GM18502 (cell line): ENCODE results near the gene LAMTOR4.
A peak's percentile ranks its signal among the peaks of the same experiment; 100 is the strongest.

ENCODE experiments used
- ATAC-seq: cut with Tn5 transposase; IDR thresholded peaks from one replicate; pipeline ENCODE4 v1.9.1; 2021; ENCODE audit warnings: mild to moderate bottlenecking; ENCODE audit not compliant: unreplicated experiment, poor library complexity

The LAMTOR4 gene

DNA sequence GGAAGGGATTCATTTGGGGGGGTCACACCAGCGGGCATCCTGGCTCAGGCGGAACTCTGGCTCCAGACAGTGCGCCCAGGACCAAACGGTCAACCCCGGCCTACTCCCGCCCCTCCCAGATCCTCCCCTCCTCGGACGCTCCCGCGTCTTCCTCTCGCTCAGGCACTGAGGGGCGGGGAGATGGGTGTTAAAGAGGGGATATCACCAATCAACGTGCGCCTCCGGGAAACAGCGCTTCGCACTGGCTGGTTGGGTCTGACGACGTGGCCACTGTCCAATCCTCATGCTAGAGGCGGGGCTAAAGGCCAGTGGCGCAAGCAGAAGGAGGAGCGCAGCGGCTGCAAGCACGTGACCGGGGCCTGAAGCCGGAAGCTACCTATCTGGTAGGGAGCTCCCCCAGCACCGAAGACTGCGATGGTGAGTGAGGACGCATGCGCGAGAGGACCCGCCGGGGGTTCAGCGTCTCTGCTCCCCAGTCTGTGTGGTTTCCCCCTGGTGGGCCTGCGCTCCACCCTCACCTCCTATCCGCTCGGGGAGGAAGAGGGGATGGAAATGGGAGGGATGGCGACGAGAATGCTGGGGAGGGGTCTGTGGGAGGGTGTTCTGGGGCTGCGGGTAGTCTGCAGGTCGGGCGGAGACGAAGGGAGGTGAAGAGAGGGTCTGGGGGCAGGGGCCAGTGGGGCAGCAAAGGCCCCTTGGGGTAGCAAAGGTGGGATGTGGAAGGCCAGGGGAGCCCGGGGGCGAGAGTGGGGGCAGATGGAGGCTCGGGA, at the start of gene LAMTOR4:
Gene LAMTOR4, plus strand, starts transcription at position 360 of the 770 bp plus-strand sequence. Its CDS starts 55 bp downstream, at position 415.
- peak; percentile 94 for ATAC-seq

DNA sequence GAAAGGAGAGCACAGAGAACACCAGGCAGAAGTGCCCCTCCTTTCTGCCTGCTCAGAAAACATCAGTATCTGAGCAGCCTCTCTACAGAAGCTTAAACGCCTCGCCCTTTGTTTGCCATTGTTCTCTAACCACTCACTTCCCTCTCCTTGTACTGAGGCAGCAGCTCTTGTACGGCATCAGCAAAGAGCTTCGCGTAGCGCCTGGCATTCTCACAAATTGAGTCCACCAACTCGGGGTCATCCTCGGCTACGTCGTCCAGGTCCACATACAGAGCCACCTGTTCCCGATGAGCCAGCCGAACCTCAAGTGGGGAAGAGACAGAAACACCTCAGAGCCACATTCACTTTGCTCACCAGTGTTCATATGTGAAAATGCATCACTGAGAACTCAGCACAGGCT, 49.3 kb upstream of the LAMTOR4 start:
- no peak for ATAC-seq

DNA sequence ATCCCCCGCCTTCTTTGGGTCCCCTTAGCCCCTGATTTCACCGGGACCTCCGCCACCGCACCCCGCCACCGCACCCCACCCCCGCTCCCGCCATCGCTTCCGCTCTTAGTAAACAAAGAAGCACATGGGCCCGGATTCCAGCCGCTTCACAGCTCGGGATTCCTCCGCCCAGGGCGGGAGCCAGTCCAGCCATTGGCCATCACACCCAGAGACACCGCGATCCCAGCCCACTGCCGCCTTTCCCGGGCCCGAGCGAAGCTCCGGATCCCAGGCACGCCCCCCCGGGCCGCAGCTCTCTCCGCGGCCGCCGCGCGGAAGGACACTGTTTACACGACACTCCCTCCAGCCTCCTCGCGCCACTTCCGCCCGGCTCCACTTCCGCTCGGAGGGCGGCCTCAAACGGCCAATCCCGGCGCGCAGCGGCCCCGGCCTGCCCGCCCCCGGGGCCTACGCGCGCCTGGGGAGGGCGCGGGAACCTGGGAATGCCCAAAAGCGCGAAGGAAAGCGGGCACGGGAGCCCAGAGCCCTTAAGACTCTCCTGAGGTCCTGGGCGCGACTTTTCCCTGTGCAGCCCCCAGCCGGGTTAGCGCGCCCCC, 48.2 kb upstream of the LAMTOR4 start:
- ATAC-seq, result peak; percentile 61

DNA sequence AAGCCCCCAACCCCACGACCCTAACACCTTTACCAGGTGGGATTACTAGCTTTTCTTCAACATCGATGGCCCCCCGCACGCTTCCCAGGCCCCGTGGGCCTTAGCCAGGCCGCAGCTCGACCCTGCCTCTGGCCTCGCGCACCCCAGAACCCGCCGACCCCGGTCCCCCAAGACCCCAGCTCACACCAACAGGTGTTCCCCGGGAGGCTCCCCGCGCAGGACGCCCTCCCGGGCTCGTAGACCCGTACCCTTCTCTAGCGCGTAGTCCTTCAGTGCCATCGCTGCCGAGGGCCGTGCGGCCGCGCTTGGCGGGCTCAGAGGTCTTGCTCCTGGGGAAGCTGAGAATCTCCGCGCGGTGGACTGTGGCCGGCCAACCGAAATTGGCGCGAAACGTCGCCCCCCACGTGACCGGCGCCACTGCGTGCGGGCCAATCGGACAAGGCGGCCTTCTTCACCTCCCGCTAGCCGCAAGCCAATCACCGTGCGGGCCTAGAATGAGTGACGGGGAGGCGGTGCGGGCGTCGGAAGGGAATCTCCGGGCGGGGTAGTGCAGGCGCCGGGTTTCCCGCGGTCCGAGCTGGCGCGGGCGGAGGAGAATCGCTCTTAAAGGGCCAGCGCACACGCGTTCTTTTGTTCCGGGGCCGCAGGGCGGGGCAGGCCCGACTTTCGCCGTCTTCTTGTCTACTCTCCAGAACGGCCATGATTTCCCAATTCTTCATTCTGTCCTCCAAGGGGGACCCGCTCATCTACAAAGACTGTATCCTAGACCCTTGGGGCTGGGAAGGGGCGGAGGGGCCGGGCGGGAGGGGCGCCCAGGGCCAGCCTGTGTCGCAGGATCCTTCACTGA, 47.5 kb upstream of the LAMTOR4 start, which contains the start of the genes AP4M1 and MCM7:
Gene AP4M1, plus strand, starts transcription at position 628 of the 847 bp plus-strand sequence. Its CDS starts 72 bp downstream, at position 700.
Gene MCM7, minus strand, starts transcription at position 382 of the 847 bp plus-strand sequence. Its CDS starts 103 bp downstream, at position 279.
- peak; percentile 81 for ATAC-seq

DNA sequence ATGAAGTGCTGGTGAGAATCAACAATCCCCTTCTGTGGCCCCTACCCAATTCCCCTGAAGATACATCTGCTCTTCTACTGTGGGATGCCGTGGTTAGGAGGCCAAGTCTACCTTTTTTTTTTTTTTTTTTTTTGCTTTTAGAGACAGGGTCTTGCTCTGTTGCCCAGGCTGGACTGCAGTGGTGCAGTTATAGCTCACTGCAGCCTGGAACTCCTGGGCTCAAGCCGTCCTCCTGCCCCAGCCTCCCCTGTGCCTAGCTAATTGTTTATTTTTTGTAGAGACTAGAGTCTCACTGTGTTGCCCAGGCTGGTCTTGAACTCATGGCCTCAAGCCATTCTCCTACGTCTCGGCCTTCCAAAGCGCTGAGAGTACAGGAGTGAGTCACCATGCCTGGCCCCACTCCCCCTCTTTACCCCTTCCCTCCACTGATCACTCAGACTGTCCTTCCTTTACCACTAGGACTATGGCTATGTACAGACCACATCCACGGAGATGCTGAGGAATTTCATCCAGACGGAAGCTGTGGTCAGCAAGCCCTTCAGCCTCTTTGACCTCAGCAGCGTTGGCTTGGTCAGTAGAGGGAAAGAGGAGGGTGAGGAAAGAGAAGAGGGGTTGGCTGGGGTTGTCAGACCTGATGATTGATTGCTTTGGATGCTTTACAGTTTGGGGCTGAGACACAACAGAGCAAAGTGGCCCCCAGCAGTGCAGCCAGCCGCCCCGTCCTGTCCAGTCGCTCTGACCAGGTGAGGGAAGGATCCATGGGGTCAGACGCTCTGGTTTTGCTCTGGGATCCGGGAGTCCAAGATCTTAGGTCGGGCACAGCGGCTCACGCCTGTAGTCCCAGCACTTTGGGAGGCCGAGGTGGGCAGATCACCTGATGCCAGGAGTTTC, 45.5 kb upstream of the LAMTOR4 start:
- no peak for ATAC-seq

DNA sequence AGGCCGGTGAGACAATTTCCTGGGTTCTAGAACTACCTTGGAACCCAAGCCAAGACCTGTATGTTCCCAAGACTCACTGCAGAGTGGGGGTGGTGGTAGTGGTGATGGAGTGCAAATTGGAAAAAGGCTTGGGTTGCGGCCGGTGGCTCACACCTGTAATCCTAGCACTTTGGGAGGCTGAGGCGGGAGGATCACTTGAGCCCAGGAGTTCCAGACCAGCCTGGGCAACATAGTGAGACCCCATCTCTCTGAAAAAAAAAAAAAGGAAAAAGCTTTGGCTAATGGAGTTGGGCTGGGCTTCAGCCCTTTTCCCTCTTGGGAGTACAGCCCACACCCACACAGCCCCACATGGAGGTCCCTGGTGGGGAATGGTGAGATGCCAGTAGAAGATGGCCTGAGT, 43.2 kb upstream of the LAMTOR4 start:
- no peak for ATAC-seq

DNA sequence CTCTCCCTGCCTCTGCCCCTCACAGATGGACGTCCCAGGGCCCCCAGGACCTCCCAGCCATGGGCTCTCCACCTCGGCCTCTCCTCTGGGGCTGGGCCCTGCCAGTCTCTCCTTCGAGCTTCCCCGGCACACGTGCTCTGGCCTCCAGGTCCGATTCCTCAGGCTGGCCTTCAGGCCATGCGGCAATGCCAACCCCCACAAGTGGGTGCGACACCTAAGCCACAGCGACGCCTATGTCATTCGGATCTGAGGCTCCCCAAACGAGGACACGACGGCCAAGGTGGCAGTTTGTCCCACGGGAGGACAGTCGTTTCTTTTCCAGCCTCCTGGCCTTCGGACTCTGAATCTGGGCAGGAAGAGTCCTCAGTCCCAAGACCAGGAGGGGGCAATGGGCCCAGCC, 42.1 kb upstream of the LAMTOR4 start:
- ATAC-seq, result no peak

DNA sequence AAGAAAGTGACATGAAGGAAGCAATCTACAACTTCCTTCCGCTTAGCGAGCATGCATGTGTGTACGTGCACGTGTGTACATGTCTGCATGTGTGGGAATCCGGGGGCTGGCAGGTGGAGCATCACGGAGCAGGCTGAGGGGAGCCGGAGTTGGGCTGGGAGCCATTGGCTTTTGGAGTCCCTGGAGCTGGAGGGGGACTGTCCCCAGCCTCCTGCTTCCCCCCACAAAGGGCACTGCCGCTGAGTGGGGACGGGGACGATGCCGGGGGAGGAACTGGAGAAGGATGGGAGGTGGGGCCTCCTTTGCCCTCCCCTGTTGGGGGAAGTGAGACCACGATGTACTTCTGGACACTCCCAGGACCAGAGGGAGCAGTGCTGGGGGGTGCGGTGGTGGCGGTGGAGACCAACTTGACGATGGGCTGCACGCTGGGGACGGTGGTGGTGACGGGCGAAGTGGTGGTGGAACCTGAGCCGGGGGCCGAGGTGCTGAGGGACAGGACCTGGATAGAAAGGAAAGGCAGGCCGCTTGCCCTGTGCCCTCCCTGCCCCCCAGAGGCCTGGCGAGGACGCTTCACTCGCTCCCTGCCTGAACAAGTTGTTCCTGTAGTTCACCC, 41.5 kb upstream of the LAMTOR4 start:
- no peak for ATAC-seq

DNA sequence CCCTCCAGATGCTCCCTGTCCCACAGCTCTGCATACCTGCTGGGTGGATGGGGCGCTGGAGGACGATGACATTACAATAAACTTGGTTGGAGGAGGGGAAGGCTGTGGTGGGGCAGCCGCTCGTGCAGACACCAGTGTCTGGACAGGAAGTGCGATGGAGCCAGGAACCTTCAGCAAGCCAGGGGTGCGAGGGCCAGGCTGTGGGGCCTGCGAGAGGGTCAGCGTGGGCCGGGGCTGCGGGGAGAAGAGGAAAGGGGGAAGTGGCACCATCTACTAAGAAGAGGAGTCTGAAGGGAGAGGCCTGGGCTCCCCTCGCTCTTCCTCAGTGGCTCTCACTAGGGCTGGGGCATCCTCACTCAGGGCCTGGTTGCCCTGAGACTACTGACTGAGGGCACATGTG, 40.8 kb upstream of the LAMTOR4 start:
- no peak for ATAC-seq

DNA sequence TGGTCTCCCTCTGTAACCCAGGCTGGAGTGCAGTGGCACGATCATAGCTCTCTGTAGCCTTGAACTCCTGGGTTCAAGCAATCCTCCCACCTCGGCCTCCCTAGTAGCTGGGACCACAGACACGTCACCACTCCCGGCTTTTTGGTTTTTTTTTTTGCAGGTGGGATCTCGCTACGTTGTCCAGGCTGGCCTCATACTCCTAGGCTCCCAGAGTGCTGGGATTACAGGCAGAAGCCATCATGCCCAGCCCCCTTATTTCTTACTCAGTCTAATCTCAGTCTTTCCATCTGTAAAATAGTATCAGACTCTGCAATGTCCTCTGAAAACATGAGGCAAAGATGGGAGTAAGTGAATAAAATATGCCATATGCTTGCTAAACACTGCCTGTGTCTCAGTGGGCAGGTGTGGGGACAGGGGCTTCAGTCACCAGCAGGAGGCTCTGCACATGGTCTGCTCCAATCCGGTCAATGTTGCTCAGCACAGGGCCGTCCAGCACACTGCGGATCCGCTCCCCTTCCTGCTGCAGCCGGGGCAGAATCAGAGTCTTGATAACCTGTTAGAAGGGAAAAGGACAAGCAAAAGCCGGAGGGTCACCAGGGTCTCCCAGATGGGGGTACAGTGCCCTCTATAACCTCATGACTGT, 39.1 kb upstream of the LAMTOR4 start:
- ATAC-seq, result no peak

DNA sequence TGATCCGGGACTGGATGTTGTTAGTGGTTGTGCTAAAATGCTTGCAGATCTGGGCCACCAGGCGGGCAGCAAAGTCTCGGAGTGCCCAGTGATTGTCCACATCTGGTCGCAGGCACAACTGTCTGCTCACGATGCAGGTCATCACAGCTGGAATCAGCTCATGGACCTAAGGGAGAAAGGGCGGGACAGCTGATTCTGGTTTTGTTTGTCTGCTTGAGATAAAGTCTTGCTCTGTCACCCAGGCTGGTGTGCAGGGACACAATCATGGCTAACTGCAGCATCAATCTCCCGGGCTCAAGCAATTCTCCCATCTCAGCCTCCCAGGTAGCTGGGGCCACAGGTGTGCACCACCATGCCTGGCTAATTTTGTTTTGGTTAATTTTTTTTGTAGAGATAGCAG, 37.6 kb upstream of the LAMTOR4 start:
- ATAC-seq, result no peak

DNA sequence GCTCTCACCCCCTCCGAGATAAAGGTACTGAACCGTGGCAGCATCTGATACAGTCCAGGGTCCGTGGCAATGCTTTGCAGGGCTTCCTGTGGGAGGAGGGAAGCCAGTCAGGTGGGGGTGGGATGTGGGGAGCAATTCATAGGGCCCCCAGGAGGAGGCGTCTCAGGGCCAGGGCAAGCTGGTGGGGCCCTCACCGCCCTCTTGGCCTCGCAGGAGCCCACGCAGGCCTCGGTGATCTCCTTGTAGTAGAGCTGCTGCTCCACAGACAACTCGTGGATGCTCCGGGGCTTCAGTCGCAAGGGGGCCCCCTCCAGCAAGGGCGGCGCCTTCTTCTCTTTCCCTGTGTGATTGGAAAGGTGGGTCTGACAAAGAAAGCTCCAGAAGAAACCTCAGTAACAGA, 36.8 kb upstream of the LAMTOR4 start:
- no peak for ATAC-seq

DNA sequence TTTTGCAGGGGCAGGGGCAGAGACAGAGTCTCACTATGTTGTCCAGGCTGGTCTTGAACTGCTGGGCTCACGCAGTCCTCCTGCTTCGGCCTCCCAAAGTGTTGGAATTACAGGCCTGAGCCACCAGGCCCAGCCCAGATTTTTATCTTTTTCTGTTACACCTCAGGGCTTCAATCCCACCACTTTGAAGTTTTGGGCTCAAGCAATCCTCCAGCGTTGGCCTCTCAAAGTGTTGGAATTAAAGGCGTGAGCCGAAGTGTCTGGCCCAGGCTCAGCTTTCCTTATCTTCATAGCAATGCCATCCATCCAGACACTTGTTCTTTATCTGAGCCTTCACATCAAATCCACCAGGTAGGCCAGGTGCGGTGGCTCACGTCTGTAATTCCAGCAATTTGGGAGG, 33.7 kb upstream of the LAMTOR4 start:
- no peak for ATAC-seq

DNA sequence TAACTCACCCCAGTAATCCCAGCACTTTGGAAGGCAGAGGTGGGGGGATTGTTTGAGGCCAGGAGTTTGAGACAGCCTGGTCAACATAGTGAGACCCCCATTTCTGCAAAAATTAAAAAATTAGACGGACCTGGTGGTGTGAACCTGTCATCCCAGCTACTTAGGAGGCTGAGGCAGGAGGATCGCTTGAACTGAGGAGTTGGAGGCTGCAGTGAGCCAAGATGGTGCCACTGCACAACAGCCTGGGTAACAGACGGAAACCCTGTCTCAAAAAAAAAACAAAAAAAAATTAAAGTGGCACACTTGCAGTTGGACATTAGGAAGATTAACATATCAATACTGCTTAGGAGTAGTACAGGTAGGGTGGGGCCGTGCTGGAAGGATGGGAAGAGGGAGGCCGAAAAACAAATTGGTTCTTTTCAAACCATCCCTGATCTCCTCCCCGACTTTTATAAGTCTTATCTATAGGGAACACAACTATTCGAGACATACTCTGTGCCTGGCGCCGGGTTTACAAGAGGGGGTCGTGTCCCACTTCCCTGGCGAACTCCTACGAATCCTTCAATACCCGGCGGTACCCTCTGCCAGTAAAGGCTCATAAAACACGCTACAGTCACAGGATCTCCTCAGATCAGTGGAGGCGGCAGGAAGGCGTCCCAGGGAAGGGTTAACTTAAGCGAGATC, 30.2 kb upstream of the LAMTOR4 start:
- no peak for ATAC-seq

DNA sequence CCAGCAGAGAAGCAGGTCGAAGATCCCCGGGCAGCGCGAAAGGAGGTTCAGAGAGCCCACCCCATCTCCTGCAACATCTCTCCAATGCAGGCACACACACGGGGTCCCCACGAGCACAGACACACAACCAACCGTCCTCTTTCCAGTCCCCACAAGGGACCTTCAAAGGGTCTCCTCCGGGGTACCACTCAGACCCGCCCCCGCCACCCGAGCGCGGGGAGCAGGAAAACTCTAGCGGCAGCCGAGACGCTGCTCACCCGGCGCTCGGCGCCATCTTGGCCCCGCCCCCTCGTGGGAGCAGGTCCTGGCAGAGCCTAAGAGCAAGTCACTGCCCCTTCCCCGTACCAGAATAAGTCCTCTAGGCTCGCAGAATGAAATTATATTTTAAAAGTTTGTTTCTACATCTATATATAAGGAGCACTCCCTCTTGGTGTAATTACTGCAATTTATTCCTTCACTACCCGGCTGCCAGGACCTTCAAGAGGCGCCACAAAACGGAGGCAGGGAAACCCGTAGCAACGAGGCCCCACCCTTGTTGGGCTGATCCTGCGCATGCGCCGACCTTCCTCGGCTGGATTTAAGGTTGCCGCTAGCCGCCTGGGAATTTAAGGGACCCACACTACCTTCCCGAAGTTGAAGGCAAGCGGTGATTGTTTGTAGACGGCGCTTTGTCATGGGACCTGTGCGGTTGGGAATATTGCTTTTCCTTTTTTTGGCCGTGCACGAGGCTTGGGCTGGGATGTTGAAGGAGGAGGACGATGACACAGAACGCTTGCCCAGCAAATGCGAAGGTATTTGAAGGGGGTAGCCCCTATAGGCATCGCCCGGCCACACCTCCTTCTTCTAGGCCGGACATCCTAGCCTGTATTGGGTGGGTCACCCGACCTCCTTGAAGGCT, 29.4 kb upstream of the LAMTOR4 start, which contains the start of the genes CNPY4 and TAF6:
Gene CNPY4, plus strand, starts transcription at position 563 of the 898 bp plus-strand sequence. Its CDS starts 111 bp downstream, at position 674.
Gene TAF6, minus strand, starts transcription at position 287 of the 898 bp plus-strand sequence. CDS start 5,149 bp downstream, outside the sequence.
- peak; percentile 77 for ATAC-seq

DNA sequence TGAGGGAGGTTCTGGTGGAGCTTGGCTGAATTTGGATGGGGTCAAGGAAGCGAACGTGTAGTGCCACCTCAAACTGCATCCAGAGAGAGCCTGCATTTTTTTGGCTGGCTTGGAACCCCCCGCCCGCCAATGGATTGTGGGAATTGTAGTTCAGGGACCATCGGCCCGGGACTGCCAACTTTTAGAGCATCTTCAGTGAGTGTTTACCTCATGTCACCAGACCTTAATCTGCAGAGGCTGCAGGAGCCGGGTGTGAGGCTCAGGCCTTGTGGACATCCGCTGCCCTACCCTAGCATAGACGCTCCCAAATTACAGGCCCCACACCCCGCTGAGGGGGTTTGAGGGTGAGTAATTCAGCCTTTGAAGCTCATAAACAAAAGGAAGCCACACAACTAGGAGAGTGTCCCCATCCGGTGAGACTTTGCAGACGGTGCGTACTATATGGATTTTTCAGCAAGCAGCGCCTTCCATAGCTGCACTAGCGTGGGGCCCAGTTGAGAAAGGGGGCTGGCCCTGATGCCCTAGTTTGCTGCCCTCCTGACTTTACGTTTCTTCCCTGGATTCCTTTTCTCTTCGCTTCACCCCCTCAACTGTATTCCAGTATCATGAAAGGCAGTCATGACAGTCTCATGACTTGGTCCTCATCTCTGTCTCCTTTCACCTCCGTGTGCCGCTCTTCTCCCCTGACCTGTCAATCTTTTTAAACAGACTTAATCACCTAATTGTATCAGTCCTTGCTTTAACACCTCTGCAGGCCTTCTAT, 28.6 kb upstream of the LAMTOR4 start:
- peak; percentile 33 for ATAC-seq

DNA sequence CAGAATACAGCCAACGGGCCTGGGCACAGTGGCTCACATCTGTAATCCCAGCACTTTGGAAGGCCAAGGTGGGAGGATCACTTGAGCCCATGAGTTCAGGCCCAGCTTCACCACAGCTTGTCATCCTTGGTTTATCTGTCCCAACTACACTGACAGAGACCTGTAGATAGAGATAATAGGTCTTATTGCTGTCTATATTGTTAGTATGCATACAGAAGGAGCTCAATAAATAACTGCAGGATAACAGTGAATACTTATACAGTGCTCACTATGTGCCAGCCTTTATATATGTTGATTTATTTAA, 28.0 kb upstream of the LAMTOR4 start:
- no peak for ATAC-seq
